ENCODE measurements around the gene ZCCHC24. TPM values are rescaled to one million over a fixed set of nuclear protein-coding genes. Genes with fewer than 3 reads are reported as not detected.

ZCCHC24 gene
- total RNA-seq, 1 experiment from 2014 or later, result 3.8 TPM

Other genes with a start within 250 kb of the ZCCHC24 start
- 79.7 and 80.4 TPM in 2 replicates for gene PPIF, start 98.2 kb downstream of the ZCCHC24 start, total RNA-seq (2021)
- 0.35 and 0.39 TPM in 2 replicates for gene EIF5AL1, start 66.9 kb upstream of the ZCCHC24 start, total RNA-seq (2021)
- not detected in 2 replicates for gene SFTPA2, start 114.8 kb upstream of the ZCCHC24 start, total RNA-seq (2021)
- gene SFTPA1, start 165.3 kb upstream of the ZCCHC24 start, total RNA-seq (2021), result not detected in 2 replicates